ENCODE data around the gene SH3BP5L. TPM values are rescaled to one million over a fixed set of nuclear protein-coding genes. Genes with fewer than 3 reads are reported as not detected.

SH3BP5L gene
- total and polyA plus RNA-seq, 2 of the 13 experiments (the other 11 are each of a cell fraction or from before 2014, with no cell fraction given): 10.3 to 14.9 TPM

DNA sequence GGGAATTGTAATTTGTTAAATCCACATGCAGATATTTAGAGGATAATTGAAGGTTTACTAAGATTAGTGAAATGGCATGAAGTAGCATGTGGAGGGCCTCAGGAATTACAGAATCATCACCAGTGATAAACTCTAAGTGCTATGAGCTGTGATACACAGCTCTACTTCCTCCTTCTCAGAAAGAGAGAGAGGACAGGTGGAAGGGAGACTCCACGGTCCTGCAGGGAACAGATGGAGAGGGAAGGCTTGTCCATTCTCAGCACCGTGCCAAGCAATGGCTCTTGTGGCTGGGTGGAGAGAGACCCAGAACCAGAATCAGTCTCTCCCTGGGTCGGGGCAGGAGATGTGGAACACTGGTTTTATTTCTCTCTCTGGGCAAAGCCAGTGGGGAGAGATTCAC lies 42.3 kb downstream of the SH3BP5L start:
- H2AFZ ChIP-seq (ENCODE audit: low read length): no peak overlapping the region
- H3K4me3 ChIP-seq (replicated peaks in 1 of 3; ENCODE audit: insufficient read depth in 1 of 3, low read depth in 2 of 3, low read length in 3 of 3): no peak overlapping the region
- no peak for FAIRE-seq
- no peak; the same call in 2 of the 3 replicates for ATAC-seq
- no peaks in the 10 kb centered on the region for H4K20me1 ChIP-seq (ENCODE audit: insufficient read depth, low read length)
- H3K9ac ChIP-seq (ENCODE audit: insufficient read depth, low read depth, low read length): no peak overlapping the region
- no peak overlapping the region for H3K4me2 ChIP-seq (ENCODE audit: low read depth, low read length)
- DNase-seq (ENCODE audit: low spot score): no peak
- CTCF ChIA-PET (ENCODE audit: low intra/inter-chr PET ratio, low total read pairs): no interaction called here
- H3K27me3 ChIP-seq (ENCODE audit: control insufficient read depth in 1 of 2, insufficient read depth in 2 of 2, low read length in 2 of 2): no peaks in the 10 kb centered on the region
- H3K36me3 ChIP-seq (replicated peaks in 1 of 2; ENCODE audit: control insufficient read depth in 1 of 2, insufficient read depth in 2 of 2, low read length in 2 of 2): no peaks in the 10 kb centered on the region
- POLR2A ChIA-PET: no interaction called here
- no peak overlapping the region for H3K27ac ChIP-seq (ENCODE audit: extremely low read length, insufficient read depth, low read length)
- in situ Hi-C loops (cut with HindIII; ENCODE audit: extremely low pct_ligation_motif_present, low pct_unique_long_range_greater_than_20kb) (no loop called here), intact Hi-C loops (cut with micrococcal nuclease; ENCODE audit: unreplicated experiment) (no loop called here)
- WGBS (ENCODE audit: low lambda C conversion rate): no CpG with 5 or more reads among the region's 3 CpGs
- no peaks in the 10 kb centered on the region; the same call in 1 of the 2 replicates for H3K4me1 ChIP-seq (ENCODE audit: insufficient read depth, low read length)
- no peaks in the 10 kb centered on the region for H3K79me2 ChIP-seq (ENCODE audit: insufficient read depth, low read length)
- BruUV-seq (replicated peaks): no TSS peak
- H3K9me3 ChIP-seq (ENCODE audit: low read length): peaks cover 8% of the 10 kb centered on the region
- TF ChIP-seq, protein P1, sequence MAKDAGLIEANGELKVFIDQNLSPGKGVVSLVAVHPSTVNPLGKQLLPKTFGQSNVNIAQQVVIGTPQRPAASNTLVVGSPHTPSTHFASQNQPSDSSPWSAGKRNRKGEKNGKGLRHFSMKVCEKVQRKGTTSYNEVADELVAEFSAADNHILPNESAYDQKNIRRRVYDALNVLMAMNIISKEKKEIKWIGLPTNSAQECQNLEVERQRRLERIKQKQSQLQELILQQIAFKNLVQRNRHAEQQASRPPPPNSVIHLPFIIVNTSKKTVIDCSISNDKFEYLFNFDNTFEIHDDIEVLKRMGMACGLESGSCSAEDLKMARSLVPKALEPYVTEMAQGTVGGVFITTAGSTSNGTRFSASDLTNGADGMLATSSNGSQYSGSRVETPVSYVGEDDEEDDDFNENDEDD (CRISPR knock-in tag; IDR thresholded peaks at IDR 0.05; ENCODE audit: borderline replicate concordance): no peak
- no peak for TF ChIP-seq ASH2L (IDR thresholded peaks at IDR 0.05; ENCODE audit: insufficient read length, low read depth, low read length)
- TF ChIP-seq, protein P2, sequence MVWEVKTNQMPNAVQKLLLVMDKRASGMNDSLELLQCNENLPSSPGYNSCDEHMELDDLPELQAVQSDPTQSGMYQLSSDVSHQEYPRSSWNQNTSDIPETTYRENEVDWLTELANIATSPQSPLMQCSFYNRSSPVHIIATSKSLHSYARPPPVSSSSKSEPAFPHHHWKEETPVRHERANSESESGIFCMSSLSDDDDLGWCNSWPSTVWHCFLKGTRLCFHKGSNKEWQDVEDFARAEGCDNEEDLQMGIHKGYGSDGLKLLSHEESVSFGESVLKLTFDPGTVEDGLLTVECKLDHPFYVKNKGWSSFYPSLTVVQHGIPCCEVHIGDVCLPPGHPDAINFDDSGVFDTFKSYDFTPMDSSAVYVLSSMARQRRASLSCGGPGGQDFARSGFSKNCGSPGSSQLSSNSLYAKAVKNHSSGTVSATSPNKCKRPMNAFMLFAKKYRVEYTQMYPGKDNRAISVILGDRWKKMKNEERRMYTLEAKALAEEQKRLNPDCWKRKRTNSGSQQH (CRISPR knock-in tag; IDR thresholded peaks at IDR 0.05; ENCODE audit: low read depth): no peak
- no peak for TF ChIP-seq EP300 (IDR thresholded peaks at IDR 0.05; ENCODE audit: low read depth in 2 of 2, low read length in 2 of 2)
- TF ChIP-seq EP300 (CRISPR knock-in tag; IDR thresholded peaks at IDR 0.05; ENCODE audit: borderline replicate concordance): no peak
- TF ChIP-seq ZNF776 (CRISPR knock-in tag; IDR thresholded peaks at IDR 0.05): no peak
- TF ChIP-seq PHF21A (CRISPR knock-in tag; IDR thresholded peaks at IDR 0.05): no peak
- TF ChIP-seq, protein P3, sequence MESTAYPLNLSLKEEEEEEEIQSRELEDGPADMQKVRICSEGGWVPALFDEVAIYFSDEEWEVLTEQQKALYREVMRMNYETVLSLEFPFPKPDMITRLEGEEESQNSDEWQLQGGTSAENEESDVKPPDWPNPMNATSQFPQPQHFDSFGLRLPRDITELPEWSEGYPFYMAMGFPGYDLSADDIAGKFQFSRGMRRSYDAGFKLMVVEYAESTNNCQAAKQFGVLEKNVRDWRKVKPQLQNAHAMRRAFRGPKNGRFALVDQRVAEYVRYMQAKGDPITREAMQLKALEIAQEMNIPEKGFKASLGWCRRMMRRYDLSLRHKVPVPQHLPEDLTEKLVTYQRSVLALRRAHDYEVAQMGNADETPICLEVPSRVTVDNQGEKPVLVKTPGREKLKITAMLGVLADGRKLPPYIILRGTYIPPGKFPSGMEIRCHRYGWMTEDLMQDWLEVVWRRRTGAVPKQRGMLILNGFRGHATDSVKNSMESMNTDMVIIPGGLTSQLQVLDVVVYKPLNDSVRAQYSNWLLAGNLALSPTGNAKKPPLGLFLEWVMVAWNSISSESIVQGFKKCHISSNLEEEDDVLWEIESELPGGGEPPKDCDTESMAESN (CRISPR knock-in tag; conservative IDR thresholded peaks at IDR 0.05): no peak
- TF ChIP-seq YEATS4 (CRISPR knock-in tag; IDR thresholded peaks at IDR 0.05; ENCODE audit: borderline replicate concordance): no peak
- TF ChIP-seq, protein P4, sequence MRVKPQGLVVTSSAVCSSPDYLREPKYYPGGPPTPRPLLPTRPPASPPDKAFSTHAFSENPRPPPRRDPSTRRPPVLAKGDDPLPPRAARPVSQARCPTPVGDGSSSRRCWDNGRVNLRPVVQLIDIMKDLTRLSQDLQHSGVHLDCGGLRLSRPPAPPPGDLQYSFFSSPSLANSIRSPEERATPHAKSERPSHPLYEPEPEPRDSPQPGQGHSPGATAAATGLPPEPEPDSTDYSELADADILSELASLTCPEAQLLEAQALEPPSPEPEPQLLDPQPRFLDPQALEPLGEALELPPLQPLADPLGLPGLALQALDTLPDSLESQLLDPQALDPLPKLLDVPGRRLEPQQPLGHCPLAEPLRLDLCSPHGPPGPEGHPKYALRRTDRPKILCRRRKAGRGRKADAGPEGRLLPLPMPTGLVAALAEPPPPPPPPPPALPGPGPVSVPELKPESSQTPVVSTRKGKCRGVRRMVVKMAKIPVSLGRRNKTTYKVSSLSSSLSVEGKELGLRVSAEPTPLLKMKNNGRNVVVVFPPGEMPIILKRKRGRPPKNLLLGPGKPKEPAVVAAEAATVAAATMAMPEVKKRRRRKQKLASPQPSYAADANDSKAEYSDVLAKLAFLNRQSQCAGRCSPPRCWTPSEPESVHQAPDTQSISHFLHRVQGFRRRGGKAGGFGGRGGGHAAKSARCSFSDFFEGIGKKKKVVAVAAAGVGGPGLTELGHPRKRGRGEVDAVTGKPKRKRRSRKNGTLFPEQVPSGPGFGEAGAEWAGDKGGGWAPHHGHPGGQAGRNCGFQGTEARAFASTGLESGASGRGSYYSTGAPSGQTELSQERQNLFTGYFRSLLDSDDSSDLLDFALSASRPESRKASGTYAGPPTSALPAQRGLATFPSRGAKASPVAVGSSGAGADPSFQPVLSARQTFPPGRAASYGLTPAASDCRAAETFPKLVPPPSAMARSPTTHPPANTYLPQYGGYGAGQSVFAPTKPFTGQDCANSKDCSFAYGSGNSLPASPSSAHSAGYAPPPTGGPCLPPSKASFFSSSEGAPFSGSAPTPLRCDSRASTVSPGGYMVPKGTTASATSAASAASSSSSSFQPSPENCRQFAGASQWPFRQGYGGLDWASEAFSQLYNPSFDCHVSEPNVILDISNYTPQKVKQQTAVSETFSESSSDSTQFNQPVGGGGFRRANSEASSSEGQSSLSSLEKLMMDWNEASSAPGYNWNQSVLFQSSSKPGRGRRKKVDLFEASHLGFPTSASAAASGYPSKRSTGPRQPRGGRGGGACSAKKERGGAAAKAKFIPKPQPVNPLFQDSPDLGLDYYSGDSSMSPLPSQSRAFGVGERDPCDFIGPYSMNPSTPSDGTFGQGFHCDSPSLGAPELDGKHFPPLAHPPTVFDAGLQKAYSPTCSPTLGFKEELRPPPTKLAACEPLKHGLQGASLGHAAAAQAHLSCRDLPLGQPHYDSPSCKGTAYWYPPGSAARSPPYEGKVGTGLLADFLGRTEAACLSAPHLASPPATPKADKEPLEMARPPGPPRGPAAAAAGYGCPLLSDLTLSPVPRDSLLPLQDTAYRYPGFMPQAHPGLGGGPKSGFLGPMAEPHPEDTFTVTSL (CRISPR knock-in tag; IDR thresholded peaks at IDR 0.05; ENCODE audit: borderline replicate concordance): no peak
- no peak for TF ChIP-seq ZNF782 (CRISPR knock-in tag; IDR thresholded peaks at IDR 0.05; ENCODE audit: borderline replicate concordance)
- TF ChIP-seq, protein P5, sequence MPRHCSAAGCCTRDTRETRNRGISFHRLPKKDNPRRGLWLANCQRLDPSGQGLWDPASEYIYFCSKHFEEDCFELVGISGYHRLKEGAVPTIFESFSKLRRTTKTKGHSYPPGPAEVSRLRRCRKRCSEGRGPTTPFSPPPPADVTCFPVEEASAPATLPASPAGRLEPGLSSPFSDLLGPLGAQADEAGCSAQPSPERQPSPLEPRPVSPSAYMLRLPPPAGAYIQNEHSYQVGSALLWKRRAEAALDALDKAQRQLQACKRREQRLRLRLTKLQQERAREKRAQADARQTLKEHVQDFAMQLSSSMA (CRISPR knock-in tag; IDR thresholded peaks at IDR 0.05): no peak
